Testis (tissue), 3 donors: ENCODE data around the gene CD28. TPM values are rescaled to one million over a fixed set of nuclear protein-coding genes. Genes with fewer than 3 reads are reported as not detected.
"Not testable (repeated sequence)": the region's sequence is repeated elsewhere in the genome, so short reads cannot be mapped to it uniquely, and the experiment has no call there.

Source experiments
- DNase-seq: peaks from one replicate; pipeline ENCODE4 v3.0.0-alpha.2; 2019
- H3K27ac ChIP-seq, 2 donors: fragments of 200-600 bp; sonication (generic); one replicate each; pipeline ENCODE4 v1.5.1; 2019
- H3K27me3 ChIP-seq: fragments of 200-600 bp; sonication (generic); one replicate; pipeline ENCODE4 v1.5.1; 2019
- H3K36me3 ChIP-seq: fragments of 200-600 bp; sonication (generic); one replicate; pipeline ENCODE4 v1.5.1; 2017; ENCODE audit warnings: low read depth; ENCODE audit errors: missing control alignments
- H3K4me1 ChIP-seq: fragments of 200-600 bp; sonication (generic); one replicate; pipeline ENCODE4 v1.5.1; 2019
- H3K4me3 ChIP-seq, 2 donors: fragments of 200-600 bp; sonication (generic); one replicate each; pipeline ENCODE4 v1.5.1; 2017 to 2019
- H3K9me3 ChIP-seq: fragments of 200-600 bp; sonication (generic); one replicate; pipeline ENCODE4 v1.5.1; 2017
- POLR2A ChIP-seq: fragments of 450-650 bp; IDR thresholded peaks from one replicate; pipeline ENCODE4 v1.6.1; 2017; ENCODE audit warnings: antibody characterized with exemption, mild to moderate bottlenecking, moderate library complexity
- WGBS, 2 donors: methylation state at CpG; one replicate each; pipeline ENCODE4 v1.1.5; 2018; 5-methylcytosine and 5-hydroxymethylcytosine counted together
- intact Hi-C: fragments of 100-400 bp; cut with DNase I; formaldehyde crosslinking; loops from one replicate; pipeline ENCODE4 v1.15.1; 2023; ENCODE audit warnings: low total_unique reads
- polyA plus RNA-seq: library from polyadenylated mRNA; stranded (reverse); fragments of 350-450 nt; fragmentation: Illumina TruSeq; extraction: RNeasy Lipid Tissue Mini Kit (QIAGEN cat#74804); gene quantifications from one replicate; pipeline ENCODE4 v1.2.3, GENCODE V29; 2014; ENCODE audit warnings: low read depth, low replicate concordance; ENCODE audit not compliant: insufficient read depth
- total RNA-seq, 2 donors: library from RNA; depleted of rRNA; stranded (reverse); fragments of >200 nt; gene quantifications; one replicate each; pipeline ENCODE4 v1.2.3, GENCODE V29; 2016
- TF ChIP-seq, protein P1 (sequence below), 3 experiments: fragments of 450-650 bp in 2 of 3; fragments of 200-600 bp in 1 of 3; sonication (generic) in 1 of 3; IDR thresholded peaks; one replicate each; pipeline ENCODE4 v1.5.1; 2016 to 2019; ENCODE audit warnings: antibody characterized with exemption in 3 of 3, mild to moderate bottlenecking in 2 of 3, moderate library complexity in 1 of 3

The CD28 gene
- total and polyA plus RNA-seq, 3 donors from 2014 or later = 0.24 to 0.91 (median 0.43) TPM

- Histone ChIP-seq H3K36me3 (no peaks in the 10 kb centered on the region), H3K4me3 (no peak overlapping the region), H3K27me3 (no peaks in the 10 kb centered on the region), H3K9me3 (no peaks in the 10 kb centered on the region), H3K4me1 (no peaks in the 10 kb centered on the region), H3K27ac (no peak overlapping the region)
- intact Hi-C loops = no loop called here
- no peak for TF ChIP-seq POLR2A
- TF ChIP-seq, protein P1, sequence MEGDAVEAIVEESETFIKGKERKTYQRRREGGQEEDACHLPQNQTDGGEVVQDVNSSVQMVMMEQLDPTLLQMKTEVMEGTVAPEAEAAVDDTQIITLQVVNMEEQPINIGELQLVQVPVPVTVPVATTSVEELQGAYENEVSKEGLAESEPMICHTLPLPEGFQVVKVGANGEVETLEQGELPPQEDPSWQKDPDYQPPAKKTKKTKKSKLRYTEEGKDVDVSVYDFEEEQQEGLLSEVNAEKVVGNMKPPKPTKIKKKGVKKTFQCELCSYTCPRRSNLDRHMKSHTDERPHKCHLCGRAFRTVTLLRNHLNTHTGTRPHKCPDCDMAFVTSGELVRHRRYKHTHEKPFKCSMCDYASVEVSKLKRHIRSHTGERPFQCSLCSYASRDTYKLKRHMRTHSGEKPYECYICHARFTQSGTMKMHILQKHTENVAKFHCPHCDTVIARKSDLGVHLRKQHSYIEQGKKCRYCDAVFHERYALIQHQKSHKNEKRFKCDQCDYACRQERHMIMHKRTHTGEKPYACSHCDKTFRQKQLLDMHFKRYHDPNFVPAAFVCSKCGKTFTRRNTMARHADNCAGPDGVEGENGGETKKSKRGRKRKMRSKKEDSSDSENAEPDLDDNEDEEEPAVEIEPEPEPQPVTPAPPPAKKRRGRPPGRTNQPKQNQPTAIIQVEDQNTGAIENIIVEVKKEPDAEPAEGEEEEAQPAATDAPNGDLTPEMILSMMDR (IDR thresholded peaks at IDR 0.05) = no peak
- 90 to 100% methylated on average over 2 of the region's 2 CpGs for WGBS, 2 donors
- DNase-seq = no peak
Observed at GRCh38 chr2:203781151-203781550, 74.7 kb downstream of the CD28 start.

DNA sequence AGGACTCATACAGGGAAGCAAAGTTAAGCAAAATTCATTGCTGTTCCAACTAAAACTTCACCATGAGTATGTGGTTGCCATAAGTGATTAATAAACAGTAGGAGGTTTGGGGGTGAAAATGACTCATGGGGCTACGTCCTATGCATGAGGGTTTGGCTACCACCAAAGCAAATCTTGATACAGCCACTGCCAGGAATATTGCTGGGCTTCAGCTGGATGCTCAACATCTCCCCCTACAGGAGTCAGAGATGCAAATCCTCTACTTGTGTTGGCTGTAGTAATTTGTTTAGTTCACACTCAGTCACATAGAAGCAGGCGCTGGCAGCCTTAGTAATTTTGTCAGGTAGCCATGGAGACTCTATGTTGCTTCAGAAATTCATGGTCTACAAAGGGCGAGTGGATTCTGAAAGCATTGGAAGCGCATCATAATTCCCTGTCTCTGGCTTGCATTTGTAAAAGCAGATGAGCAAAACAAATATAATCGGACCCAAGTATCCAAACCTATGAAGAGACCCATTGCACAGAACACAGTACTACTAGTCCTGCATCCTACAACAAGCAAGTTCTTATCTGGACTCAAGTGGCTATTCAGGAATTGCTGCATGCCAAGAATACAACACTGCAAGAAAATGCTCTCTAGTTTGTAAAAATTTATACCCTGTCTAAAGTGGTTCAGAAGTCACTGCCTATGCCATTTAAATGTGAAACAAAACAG is 76.0 kb downstream of the CD28 start:
- 74 to 75% methylated on average over 5 of the region's 5 CpGs for WGBS, 2 donors
- DNase-seq = peak; percentile 40

GRCh38 chr2:203783496-203784203 is 77.2 kb downstream of the CD28 start:
- DNase-seq = no peak
- Histone ChIP-seq H3K9me3 (no peaks in the 10 kb centered on the region), H3K27me3 (no peaks in the 10 kb centered on the region), H3K4me3 (no peak overlapping the region), H3K4me1 (peaks cover 17% of the 10 kb centered on the region), H3K36me3 (no peaks in the 10 kb centered on the region), H3K27ac (no peak overlapping the region)
- 64 to 73% methylated on average over 4 of the region's 4 CpGs for WGBS, 2 donors
- TF ChIP-seq, protein P1 (IDR thresholded peaks at IDR 0.05) = no peak
- no peak for TF ChIP-seq POLR2A
- intact Hi-C loops = no loop called here

More for the DNA sequence above, 76.0 kb downstream of the CD28 start:
- H3K27me3 ChIP-seq = no peaks in the 10 kb centered on the region
- intact Hi-C loops = no loop called here
- H3K27ac ChIP-seq = no peak overlapping the region
- no peak for TF ChIP-seq POLR2A
- TF ChIP-seq, protein P1 (IDR thresholded peaks at IDR 0.05) = peak in 2 of 3 experiments; percentile 40 to 57
- no peaks in the 10 kb centered on the region for H3K36me3 ChIP-seq
- H3K9me3 ChIP-seq = no peaks in the 10 kb centered on the region
- H3K4me1 ChIP-seq = peaks cover 5% of the 10 kb centered on the region
- no peak overlapping the region for H3K4me3 ChIP-seq

- H3K36me3 ChIP-seq, DNase-seq, H3K9me3 ChIP-seq, H3K27ac ChIP-seq, intact Hi-C loops, H3K27me3 ChIP-seq, H3K4me3 ChIP-seq: not testable (repeated sequence)
- H3K4me1 ChIP-seq = peaks cover 22% of the 10 kb centered on the region
- 82 to 83% methylated on average over 10 of the region's 10 CpGs for WGBS, 2 donors
Observed at GRCh38 chr2:203784710-203785270, 78.4 kb downstream of the CD28 start.

DNA sequence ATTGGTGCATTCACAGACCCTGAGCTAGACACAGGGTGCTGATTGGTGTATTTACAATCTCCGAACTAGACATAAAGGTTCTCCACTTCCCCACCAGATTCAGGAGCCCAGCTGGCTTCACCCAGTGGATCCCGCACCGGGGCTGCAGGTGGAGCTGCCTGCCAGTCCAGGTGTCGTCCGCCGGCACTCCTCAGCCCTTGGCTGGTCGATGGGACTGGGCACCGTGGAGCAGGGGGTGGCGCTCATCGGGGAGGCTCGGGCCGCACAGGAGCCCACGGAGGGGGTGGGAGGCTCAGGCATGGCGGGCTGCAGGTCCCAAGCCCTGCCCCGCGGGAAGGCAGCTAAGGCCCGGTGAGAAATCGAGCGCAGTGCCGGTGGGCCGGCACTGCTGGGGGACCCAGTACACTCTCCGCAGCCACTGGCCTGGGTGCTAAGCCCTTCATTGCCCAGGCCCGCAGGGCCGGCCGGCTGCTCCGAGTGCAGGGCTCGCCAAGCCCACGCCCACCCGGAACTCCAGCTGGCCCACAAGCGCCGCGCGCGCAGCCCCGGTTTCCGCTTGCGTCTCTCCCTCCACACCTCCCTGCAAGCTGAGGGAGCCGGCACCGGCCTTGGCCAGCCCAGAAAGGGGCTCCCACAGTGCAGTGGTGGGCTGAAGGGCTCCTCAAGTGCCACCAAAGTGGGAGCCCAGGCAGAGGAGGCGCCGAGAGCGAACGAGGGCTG is 79.1 kb downstream of the CD28 start:
- H3K9me3 ChIP-seq, H3K27me3 ChIP-seq, intact Hi-C loops, H3K27ac ChIP-seq, H3K36me3 ChIP-seq: not testable (repeated sequence)
- 68 to 94% methylated on average over 20 of the region's 43 CpGs for WGBS, 2 donors
- Histone ChIP-seq H3K4me3 (peak overlapping the region; percentile 24 to 50), H3K4me1 (peaks cover 22% of the 10 kb centered on the region)
- DNase-seq = peak; percentile 31
